GM21360 (cell line): ENCODE data around the gene SSH3.
"Not testable (repeated sequence)": the region's sequence is repeated elsewhere in the genome, so short reads cannot be mapped to it uniquely, and the experiment has no call there.

Experiments
- ATAC-seq: cut with Tn5 transposase; IDR thresholded peaks from one replicate; pipeline ENCODE4 v1.9.1; 2021; ENCODE audit warnings: mild to moderate bottlenecking, moderate library complexity; ENCODE audit not compliant: unreplicated experiment

SSH3 gene, protein sequence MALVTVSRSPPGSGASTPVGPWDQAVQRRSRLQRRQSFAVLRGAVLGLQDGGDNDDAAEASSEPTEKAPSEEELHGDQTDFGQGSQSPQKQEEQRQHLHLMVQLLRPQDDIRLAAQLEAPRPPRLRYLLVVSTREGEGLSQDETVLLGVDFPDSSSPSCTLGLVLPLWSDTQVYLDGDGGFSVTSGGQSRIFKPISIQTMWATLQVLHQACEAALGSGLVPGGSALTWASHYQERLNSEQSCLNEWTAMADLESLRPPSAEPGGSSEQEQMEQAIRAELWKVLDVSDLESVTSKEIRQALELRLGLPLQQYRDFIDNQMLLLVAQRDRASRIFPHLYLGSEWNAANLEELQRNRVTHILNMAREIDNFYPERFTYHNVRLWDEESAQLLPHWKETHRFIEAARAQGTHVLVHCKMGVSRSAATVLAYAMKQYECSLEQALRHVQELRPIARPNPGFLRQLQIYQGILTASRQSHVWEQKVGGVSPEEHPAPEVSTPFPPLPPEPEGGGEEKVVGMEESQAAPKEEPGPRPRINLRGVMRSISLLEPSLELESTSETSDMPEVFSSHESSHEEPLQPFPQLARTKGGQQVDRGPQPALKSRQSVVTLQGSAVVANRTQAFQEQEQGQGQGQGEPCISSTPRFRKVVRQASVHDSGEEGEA

DNA sequence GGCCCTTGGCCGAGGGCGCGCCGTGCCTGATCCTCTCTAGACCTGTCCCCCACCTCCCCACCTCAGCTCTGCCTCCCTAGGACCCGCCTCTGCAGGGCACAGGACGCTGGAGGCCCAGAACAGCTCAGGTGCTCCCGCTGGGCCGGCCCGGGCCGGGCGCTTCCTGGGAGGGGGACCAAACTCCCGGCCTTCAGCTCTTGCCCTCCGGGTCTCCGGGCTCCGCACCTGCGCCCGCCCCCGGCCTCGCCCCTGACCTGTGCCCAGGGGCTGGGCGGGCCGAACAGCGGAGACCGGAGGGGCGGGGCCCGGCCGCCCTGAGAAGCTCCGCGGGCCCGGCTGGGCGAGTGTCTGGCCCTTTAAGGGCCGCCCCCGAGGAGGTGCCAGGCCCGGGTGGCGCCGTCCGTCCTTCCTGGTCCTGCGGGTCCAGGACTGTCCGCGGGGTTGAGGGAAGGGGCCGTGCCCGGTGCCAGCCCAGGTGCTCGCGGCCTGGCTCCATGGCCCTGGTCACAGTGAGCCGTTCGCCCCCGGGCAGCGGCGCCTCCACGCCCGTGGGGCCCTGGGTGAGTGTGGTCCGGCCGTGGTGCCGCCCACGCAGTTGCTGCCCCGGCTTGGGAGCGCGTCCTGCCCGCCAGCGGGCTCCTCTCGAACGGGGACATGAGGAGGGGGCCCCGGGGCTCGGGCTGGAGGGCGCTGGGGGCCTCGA, at the start of gene SSH3:
Gene SSH3 (plus strand): TSS at position 399 of the 703 bp plus-strand sequence. CDS start 96 bp downstream, at position 495.
- ATAC-seq: no peak

DNA sequence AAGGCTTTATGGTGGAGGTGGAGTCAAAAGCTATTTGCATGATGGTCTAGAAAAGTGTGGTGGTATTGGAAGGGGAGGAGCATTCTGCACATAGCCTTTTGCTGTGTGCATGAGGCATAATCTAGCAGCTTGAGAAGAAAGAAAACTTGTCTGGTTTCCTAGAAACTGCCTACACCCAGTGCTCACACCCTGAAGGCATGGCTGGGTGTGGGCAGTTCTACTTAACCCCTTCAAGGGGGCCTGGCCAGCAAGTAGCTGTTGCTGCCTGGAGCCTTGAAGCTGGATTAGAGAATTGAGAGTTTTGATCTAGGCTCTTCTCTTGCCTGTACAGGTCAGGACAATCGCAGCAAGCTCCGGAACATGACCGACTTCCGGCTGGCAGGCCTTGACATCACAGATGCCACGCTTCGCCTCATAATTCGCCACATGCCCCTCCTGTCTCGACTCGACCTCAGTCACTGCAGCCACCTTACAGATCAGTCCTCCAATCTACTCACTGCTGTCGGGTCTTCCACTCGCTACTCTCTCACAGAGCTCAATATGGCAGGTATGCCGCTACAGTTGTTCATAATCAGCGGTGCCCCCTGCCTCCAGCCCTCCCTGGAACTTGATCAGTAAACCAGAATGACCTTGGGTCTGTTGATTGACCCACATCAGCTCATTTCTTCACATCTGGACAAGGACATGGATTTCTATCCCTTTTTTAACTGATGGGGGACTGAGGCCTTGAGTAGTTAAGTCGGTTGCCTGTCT, 49.3 kb upstream of the SSH3 start:
- no peak for ATAC-seq

DNA sequence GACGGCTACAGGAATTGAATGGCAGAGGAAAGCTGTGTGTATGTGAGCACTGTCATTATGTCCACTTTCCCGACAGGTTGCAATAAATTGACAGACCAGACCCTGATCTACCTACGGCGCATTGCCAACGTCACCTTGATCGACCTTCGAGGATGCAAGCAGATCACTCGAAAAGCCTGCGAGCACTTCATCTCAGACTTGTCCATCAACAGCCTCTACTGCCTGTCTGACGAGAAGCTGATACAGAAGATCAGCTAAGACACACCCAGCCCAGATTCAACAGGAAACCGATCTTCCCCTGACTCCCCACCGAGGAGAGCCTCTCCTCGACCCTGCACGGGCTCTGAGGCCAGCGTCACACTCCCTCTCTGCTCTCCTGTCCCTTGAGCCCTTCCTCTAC, 48.5 kb upstream of the SSH3 start:
- no peak for ATAC-seq

DNA sequence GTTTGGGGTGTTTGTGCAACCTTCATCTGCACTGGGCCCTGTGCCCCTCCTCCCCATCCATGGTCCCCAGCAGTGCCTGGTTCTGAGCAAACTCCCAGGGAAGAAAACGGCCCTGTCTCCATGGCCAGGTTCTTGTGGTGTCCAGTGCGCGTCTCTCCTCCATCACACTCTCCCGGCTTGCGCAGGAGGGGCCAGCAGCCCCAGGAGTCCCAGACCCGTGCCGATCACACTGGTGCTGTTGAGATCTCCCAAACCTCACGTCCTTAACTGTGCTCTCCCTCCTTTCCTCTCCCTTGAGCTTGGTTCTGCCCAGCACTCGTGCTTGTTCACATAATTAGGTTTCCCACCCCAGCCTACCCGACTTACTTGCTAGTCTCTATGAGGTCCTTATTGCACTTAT, 48.0 kb upstream of the SSH3 start:
- ATAC-seq: no peak

GRCh38 chr11:67255864-67256263, 47.5 kb upstream of the SSH3 start:
- no peak for ATAC-seq

GRCh38 chr11:67256477-67257135, 46.7 kb upstream of the SSH3 start:
- ATAC-seq: no peak

DNA sequence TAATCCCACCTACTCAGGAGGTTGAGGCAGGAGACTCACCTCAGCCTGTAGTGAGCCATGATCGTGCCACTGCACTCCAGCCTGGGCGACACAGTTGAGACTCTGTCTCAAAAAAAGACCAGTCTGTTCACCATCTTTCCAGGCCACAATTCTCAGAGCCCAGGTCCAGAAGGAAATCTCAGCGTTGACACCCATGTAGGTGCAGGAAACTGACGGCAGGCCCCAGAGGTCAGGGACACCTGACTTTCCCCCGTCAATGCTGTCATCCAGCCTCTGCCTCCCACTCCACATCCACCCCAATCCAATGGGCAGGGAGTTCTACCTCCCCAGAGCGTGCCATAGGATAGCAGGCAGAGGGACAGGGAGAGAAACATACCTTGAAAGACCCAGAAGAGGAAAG, 42.9 kb upstream of the SSH3 start:
- no peak for ATAC-seq

GRCh38 chr11:67260885-67261639, 42.3 kb upstream of the SSH3 start:
- ATAC-seq: not testable (repeated sequence)

DNA sequence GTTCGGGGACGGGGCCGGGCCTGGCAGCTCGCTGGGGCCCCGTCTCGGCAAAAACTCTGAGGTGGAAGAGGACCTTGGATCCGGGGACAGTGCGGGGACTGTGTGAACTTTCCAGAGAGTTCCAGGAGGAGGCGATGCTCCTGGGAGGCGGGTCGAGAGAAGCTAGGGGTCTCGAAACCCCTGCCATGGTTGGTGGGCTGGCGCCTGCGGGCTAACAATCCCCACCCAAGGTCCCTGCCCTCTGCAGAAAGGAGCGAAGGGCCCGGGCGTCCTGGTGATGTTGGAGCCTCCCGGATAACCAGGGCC, 41.7 kb upstream of the SSH3 start:
- ATAC-seq: no peak

DNA sequence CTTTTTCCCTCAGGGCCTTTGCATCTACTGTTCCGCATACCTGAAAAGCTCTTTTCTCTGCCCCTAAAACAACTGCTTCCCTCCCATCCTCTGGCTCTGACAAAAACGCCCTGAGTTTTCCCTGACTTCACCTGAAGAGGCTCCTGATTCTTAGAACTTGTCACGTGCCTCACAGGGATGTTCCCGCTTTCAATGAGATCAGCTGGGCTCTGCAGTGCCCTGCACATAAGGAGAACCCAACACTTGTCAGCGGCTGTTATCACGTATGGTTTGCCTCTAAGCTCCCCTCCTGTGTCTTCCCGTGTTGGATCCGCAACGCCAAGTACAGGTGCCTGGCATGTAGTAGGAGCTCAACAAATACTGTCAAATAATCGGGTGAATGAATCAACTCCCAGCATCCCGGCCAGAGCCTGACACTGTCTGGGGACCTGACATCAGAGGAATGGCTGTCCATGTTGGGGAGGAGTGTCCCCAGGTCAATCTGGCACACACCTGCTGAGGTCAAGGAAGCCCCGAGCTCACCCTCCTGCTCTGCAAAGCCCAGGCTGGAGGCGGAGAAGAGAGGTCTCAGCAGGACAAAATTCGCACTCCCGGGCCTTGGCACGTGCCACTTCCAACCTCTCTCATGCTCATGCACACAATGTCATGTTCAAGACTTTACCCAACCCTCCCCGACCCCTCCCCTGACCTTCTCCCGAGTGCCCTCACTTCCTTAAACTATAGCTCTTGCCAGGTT, 41.2 kb upstream of the SSH3 start:
- no peak for ATAC-seq

- no peak for ATAC-seq
Measured at GRCh38 chr11:67262731-67263675, 40.3 kb upstream of the SSH3 start.

- no peak for ATAC-seq
Measured at GRCh38 chr11:67264260-67264659, 39.1 kb upstream of the SSH3 start.

DNA sequence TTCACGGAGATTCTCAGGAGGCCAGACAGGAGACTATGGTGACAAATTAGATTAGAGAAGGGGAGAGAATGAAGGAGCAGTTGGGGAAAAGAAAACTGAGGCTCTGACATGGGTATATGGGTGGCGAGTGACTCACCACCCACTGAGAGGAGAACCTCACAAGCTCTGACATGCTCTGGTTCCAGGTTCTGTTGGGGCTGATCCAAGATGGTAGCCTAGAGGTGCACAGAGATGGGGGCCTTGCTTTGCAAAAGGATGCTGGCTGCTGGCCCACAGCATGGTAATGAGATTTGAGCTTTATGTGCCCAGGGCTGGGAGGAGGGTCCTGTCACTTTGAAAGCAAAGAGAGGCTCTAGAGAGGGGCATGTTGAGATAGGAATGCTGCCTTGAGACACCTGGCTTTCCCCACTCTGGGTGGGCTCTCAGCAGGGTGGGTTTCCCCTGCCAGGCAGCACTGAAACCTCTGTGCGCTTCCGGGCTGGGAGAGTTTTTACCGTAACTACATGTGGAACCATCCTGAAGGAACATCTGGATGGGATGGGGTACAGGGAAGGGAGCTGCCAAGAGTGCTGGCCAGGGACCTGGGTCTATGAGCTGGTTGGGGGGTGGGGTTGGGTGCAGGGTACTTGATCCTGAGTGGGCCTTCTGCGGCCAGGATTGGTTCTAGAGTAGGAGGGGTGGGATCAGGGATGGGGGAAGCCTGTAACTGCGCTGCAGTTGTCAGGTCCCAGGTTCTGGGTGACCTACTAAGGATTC, 38.3 kb upstream of the SSH3 start:
- no peak for ATAC-seq

DNA sequence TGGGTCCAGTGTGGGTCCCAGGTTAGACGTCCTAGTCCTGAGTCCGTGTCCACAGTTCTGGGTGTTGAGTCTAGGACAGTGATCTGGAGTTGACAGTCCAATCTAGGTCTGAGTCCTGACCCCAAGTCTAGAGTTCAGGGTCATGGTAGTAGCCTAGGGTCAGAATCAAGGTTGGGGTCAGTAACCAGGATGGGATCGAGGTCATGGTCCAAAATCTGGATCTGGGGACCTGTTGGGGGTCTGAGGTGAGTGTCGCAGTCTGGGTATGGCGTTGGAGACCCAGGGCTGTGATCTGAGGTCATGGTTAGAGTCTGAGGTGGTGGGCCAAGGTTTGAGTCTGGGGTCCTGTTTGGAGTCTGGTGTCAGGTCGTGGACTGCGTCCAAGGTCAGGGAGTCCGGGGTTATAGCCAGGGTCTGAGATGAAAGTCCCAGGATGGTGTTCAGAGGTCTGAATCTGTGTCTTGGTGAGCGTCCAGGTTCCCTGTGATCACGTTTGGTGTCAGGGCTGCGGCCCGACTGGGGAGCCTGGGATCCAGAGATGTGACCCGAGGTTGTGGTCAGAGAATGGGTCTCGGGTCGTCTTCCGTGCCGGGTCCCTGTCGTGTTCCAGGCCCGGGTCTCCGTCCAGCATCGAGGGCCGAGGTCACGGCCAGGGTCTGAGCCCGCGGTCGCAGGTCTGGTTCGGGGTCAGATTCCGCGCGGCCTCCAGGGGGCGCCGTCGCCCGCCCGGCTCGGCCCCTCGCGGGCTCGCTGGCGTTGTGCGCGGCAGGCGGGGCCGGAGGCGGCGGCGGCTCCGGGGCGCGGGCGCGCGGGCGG, 37.5 kb upstream of the SSH3 start:
- ATAC-seq: no peak

DNA sequence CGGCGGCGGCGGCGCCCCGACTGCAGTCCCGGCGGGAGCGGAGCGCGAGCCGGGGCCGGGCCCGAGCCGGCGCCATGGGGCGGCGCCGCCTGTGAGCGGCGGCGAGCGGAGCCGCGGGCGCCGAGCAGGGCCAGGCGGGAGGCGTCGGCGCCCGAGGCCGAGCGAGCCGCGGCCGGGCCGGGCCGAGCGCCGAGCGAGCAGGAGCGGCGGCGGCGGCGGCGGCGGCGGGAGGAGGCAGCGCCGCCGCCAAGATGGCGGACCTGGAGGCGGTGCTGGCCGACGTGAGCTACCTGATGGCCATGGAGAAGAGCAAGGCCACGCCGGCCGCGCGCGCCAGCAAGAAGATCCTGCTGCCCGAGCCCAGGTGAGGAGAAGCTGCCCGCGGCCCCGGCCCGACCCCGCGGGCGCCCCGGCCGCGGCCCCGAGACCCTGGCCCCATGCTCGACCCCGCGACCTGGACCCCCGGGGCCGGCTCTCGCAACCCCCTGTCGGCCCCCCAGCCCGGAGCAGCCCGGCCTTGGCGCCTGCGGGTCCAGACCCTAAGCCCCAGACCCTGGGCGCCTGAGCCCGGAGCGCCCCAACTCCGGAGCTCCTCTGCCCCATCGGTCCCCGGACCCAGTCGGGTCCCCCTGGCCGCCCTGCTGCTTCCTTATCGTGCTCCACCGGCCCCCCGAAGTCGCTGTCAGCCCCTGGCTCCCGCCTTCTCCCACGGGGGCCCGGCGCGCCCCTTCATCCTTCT, 36.7 kb upstream of the SSH3 start, which contains the start of gene GRK2:
Gene GRK2 (plus strand): TSS at position 25 of the 739 bp plus-strand sequence. CDS start 227 bp downstream, at position 252.
- no peak for ATAC-seq
